LNCaP clone FGC (cell line): ENCODE measurements around the gene REV3L.

Experiments
- DNase-seq: peaks from one replicate; pipeline ENCODE4 v3.0.0-alpha.2; 2011; ENCODE audit warnings: low read depth
- H3K4me3 ChIP-seq: 2 replicates; pipeline ENCODE4 v1.5.1; 2011; ENCODE audit warnings: mild to moderate bottlenecking, low read depth, low read length, control low read depth
- TF ChIP-seq, protein P1 (sequence below): IDR thresholded peaks from 2 replicates; pipeline ENCODE4 v1.5.1; 2012; ENCODE audit warnings: mild to moderate bottlenecking; ENCODE audit not compliant: control insufficient read depth, insufficient read depth; ENCODE audit errors: extremely low read depth

REV3L gene

DNA sequence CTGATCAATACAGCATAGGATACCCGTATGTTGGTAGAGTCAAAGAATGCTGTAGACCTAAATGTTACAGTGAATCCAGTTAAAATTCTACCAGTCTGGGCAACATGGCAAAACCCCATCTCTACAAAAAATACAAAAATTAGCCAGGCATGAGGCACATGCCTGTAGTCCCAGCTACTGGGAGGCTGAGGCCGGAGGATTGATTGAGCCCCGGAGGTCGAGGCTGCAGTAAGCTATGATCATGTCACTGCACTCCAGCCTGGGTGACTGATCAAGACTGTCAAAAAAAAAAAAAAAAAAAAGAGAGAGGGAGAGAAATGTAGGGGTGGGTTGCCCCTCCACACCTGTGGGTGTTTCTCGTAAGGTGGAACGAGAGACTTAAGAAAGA, 228.2 kb downstream of the REV3L start:
- TF ChIP-seq, protein P1, sequence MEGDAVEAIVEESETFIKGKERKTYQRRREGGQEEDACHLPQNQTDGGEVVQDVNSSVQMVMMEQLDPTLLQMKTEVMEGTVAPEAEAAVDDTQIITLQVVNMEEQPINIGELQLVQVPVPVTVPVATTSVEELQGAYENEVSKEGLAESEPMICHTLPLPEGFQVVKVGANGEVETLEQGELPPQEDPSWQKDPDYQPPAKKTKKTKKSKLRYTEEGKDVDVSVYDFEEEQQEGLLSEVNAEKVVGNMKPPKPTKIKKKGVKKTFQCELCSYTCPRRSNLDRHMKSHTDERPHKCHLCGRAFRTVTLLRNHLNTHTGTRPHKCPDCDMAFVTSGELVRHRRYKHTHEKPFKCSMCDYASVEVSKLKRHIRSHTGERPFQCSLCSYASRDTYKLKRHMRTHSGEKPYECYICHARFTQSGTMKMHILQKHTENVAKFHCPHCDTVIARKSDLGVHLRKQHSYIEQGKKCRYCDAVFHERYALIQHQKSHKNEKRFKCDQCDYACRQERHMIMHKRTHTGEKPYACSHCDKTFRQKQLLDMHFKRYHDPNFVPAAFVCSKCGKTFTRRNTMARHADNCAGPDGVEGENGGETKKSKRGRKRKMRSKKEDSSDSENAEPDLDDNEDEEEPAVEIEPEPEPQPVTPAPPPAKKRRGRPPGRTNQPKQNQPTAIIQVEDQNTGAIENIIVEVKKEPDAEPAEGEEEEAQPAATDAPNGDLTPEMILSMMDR, result no peak
- no peak for DNase-seq
- no peak overlapping the region for H3K4me3 ChIP-seq

DNA sequence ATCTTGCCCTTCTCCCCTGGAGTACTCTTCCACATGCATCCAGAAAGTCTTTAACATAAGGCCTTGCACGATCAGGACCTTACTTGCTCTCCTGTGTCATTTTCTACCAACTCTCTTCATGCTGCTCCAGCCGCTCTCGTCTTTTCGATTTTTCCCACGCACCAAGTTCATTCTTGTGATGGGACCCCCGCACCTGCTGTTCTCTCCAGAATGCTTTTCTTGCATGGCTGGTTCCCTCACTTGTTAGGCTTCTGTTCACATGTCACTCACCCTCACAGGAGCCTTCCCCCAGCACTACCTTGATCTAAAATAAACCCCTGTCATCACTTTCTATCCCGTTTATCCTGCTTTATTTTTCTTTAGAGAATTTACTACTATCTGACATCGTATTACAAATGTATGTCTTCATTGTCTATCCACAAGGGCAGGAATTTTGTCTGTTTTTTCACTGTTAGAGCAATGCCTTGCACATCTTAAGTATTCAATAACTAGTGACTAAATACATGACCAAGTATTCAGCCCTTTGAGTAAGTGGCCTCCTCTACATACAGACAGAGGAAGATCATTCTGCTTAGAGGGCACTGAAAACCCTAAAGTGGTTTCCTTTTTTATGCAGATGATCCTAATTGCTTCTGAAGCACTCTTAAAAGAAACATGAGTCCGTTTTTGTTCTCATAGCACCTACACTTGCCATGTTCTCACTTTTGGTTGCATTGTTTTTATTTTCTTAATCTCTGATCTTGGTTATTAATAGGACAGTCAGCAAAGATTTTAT, 228.8 kb downstream of the REV3L start:
- TF ChIP-seq, protein P1, result no peak
- no peak overlapping the region for H3K4me3 ChIP-seq

DNA sequence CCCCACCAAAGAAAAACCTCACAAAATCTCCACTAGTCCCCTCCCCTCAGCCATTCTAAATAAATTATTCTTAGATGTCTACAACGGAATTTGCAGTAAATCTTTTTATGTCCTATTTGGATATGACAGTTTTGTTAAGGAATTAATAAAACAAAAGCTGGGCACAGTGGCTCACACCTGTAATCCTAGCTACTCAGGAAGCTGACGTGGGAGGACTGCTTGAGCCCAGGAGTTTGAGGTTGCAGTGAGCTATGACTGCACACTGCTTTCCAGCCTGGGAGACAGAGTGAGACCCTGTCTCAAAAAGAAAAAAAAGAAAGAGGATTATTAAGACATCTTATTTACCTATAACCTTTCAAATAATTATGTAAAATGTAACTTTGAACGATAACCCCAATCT, 230.3 kb downstream of the REV3L start:
- DNase-seq, result no peak
- no peak overlapping the region for H3K4me3 ChIP-seq
- TF ChIP-seq, protein P1, result no peak

More for the DNA sequence above, 228.8 kb downstream of the REV3L start:
- no peak for DNase-seq

DNA sequence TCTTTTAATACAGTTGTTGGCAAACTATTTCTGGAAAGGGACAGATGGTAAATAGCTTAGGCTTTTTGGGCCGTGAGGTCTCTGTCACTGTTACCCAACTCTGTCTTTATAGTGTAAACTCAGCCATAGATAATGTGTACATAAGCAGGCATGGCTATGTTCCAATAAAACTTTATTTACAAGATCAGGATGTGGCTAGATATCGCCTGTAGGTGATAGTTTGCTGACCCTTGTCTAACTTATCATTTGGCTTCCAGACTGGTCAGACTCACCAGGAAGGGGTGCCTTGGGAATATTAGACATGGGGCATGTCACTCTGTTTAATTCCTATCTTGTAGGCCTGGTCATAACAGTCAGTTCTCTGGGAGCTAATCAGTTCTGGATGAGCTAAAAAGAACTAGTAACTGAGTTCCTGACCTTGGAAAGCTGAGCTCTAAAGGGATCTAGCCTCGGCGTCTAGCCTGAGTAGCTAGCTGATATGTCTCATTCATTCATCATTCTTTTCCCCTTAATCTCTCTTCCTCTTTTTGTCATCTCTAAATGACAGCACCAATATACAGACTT, 232.1 kb downstream of the REV3L start:
- TF ChIP-seq, protein P1, result no peak
- no peak overlapping the region for H3K4me3 ChIP-seq
- DNase-seq, result peak; percentile 46
